ENCODE data around the gene BAZ1A. TPM values are rescaled to one million over a fixed set of nuclear protein-coding genes. Genes with fewer than 3 reads are reported as not detected.

Gene BAZ1A
- total and polyA plus RNA-seq, 2 experiments from 2014 or later: 24.2 to 26.8 TPM

DNA sequence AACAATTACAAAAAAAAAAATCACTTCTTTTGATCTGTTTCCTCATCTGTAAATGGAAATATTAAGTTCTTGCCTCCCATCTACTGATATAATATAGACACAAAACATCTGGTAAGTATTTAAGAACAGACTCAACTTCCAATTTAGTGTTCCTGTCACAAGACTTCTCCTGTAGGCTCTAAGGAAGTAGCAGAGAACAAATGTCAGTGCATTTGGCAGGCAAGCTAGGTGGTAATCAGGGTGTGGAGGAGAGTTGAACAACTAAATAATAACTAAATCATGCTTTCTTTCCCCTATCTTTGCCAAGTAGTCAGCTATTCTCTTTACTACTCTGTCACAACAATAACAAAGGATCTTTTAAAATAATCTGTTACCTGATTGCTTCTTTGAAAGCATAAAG is 22.1 kb downstream of the BAZ1A start (continued):
- TF ChIP-seq, protein P1, sequence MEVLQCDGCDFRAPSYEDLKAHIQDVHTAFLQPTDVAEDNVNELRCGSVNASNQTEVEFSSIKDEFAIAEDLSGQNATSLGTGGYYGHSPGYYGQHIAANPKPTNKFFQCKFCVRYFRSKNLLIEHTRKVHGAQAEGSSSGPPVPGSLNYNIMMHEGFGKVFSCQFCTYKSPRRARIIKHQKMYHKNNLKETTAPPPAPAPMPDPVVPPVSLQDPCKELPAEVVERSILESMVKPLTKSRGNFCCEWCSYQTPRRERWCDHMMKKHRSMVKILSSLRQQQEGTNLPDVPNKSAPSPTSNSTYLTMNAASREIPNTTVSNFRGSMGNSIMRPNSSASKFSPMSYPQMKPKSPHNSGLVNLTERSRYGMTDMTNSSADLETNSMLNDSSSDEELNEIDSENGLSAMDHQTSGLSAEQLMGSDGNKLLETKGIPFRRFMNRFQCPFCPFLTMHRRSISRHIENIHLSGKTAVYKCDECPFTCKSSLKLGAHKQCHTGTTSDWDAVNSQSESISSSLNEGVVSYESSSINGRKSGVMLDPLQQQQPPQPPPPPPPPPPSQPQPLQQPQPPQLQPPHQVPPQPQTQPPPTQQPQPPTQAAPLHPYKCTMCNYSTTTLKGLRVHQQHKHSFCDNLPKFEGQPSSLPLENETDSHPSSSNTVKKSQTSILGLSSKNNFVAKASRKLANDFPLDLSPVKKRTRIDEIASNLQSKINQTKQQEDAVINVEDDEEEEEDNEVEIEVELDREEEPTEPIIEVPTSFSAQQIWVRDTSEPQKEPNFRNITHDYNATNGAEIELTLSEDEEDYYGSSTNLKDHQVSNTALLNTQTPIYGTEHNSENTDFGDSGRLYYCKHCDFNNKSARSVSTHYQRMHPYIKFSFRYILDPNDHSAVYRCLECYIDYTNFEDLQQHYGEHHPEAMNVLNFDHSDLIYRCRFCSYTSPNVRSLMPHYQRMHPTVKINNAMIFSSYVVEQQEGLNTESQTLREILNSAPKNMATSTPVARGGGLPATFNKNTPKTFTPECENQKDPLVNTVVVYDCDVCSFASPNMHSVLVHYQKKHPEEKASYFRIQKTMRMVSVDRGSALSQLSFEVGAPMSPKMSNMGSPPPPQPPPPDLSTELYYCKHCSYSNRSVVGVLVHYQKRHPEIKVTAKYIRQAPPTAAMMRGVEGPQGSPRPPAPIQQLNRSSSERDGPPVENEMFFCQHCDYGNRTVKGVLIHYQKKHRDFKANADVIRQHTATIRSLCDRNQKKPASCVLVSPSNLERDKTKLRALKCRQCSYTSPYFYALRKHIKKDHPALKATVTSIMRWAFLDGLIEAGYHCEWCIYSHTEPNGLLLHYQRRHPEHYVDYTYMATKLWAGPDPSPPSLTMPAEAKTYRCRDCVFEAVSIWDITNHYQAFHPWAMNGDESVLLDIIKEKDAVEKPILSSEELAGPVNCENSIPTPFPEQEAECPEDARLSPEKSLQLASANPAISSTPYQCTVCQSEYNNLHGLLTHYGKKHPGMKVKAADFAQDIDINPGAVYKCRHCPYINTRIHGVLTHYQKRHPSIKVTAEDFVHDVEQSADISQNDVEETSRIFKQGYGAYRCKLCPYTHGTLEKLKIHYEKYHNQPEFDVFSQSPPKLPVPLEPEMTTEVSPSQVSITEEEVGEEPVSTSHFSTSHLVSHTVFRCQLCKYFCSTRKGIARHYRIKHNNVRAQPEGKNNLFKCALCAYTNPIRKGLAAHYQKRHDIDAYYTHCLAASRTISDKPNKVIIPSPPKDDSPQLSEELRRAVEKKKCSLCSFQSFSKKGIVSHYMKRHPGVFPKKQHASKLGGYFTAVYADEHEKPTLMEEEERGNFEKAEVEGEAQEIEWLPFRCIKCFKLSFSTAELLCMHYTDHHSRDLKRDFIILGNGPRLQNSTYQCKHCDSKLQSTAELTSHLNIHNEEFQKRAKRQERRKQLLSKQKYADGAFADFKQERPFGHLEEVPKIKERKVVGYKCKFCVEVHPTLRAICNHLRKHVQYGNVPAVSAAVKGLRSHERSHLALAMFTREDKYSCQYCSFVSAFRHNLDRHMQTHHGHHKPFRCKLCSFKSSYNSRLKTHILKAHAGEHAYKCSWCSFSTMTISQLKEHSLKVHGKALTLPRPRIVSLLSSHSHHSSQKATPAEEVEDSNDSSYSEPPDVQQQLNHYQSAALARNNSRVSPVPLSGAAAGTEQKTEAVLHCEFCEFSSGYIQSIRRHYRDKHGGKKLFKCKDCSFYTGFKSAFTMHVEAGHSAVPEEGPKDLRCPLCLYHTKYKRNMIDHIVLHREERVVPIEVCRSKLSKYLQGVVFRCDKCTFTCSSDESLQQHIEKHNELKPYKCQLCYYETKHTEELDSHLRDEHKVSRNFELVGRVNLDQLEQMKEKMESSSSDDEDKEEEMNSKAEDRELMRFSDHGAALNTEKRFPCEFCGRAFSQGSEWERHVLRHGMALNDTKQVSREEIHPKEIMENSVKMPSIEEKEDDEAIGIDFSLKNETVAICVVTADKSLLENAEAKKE (CRISPR knock-in tag; IDR thresholded peaks at IDR 0.05): no peak

DNA sequence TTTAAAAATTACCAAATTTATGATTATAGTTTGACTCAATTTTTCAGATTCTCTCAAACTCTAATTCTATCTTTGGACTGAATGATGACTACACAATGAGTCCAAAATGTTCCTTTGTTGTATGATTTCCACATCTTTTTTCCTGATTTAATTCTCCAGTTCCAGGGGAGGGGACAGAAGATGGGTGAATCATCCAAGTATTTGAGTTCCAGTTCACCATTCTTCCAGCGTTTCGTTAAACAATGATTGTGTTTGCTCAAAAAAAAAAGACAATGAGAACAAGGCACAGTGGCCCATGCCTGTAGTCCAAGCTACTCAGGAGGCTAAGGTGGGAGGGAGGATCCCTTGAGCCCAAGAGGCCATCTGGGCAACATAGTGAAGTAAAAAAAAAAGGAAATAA is 23.8 kb downstream of the BAZ1A start:
- H3K4me3 ChIP-seq: no peak overlapping the region
- ATAC-seq (no peak), DNase-seq (ENCODE audit: low spot score) (no peak)
- H3K27me3 Mint-ChIP-seq (ENCODE audit: insufficient read depth, low read depth, poor library complexity): no peaks in the 10 kb centered on the region
- H3K27me3 ChIP-seq (ENCODE audit: insufficient read depth): no peaks in the 10 kb centered on the region
- H3K36me3 ChIP-seq (ENCODE audit: insufficient read depth): no peaks in the 10 kb centered on the region
- H3K9me3 Mint-ChIP-seq: no peaks in the 10 kb centered on the region
- H3K4me3 Mint-ChIP-seq: no peak overlapping the region
- no peaks in the 10 kb centered on the region for H3K4me1 Mint-ChIP-seq
- H3K9me2 ChIP-seq (ENCODE audit: insufficient read depth): no peaks in the 10 kb centered on the region
- no peak overlapping the region for H3K27ac Mint-ChIP-seq
- H2AFZ ChIP-seq: no peak overlapping the region
- no peaks in the 10 kb centered on the region for H3K79me2 ChIP-seq (replicated peaks; ENCODE audit: insufficient read depth)
- peaks cover 9% of the 10 kb centered on the region for H3K36me3 Mint-ChIP-seq (ENCODE audit: low read depth)
- no peaks in the 10 kb centered on the region for H3F3A ChIP-seq (replicated peaks; ENCODE audit: low read depth)
- no peak overlapping the region for H3K27ac ChIP-seq (ENCODE audit: low read depth)
- no peaks in the 10 kb centered on the region for H3K4me1 ChIP-seq (ENCODE audit: insufficient read depth)
- peaks cover 3% of the 10 kb centered on the region; the same call in 1 of the 2 replicates for H4K20me1 ChIP-seq (replicated peaks; ENCODE audit: insufficient read depth)
- H3K4me2 ChIP-seq: no peak overlapping the region
- no peak for TF ChIP-seq EZH2 (IDR thresholded peaks at IDR 0.05; ENCODE audit: low read depth, unreplicated experiment)
- no peak for TF ChIP-seq STAT1 (IDR thresholded peaks at IDR 0.05; ENCODE audit: unreplicated experiment)
- TF ChIP-seq, protein P2, sequence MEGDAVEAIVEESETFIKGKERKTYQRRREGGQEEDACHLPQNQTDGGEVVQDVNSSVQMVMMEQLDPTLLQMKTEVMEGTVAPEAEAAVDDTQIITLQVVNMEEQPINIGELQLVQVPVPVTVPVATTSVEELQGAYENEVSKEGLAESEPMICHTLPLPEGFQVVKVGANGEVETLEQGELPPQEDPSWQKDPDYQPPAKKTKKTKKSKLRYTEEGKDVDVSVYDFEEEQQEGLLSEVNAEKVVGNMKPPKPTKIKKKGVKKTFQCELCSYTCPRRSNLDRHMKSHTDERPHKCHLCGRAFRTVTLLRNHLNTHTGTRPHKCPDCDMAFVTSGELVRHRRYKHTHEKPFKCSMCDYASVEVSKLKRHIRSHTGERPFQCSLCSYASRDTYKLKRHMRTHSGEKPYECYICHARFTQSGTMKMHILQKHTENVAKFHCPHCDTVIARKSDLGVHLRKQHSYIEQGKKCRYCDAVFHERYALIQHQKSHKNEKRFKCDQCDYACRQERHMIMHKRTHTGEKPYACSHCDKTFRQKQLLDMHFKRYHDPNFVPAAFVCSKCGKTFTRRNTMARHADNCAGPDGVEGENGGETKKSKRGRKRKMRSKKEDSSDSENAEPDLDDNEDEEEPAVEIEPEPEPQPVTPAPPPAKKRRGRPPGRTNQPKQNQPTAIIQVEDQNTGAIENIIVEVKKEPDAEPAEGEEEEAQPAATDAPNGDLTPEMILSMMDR (conservative IDR thresholded peaks at IDR 0.05; ENCODE audit: low read depth in 2 of 2): no peak
- TF ChIP-seq POLR2AphosphoS5 (IDR thresholded peaks at IDR 0.05; ENCODE audit: low read depth): no peak
- no peak for TF ChIP-seq ZNF331 (CRISPR knock-in tag; IDR thresholded peaks at IDR 0.05; ENCODE audit: low read depth)
- no peak for TF ChIP-seq CREB1 (CRISPR knock-in tag; IDR thresholded peaks at IDR 0.05; ENCODE audit: low read depth)
- no peak for TF ChIP-seq NANOG (IDR thresholded peaks at IDR 0.05; ENCODE audit: borderline replicate concordance)
- no peak for TF ChIP-seq JUNB (IDR thresholded peaks at IDR 0.05; ENCODE audit: unreplicated experiment)
- no peak for TF ChIP-seq EZH2phosphoT487 (IDR thresholded peaks at IDR 0.05; ENCODE audit: unreplicated experiment)
